ENCODE results near the gene SFXN1.
A peak's percentile ranks its signal among the peaks of the same experiment; 100 is the strongest.
"Not testable (repeated sequence)": the region's sequence is repeated elsewhere in the genome, so short reads cannot be mapped to it uniquely, and the experiment has no call there.

The SFXN1 gene

DNA sequence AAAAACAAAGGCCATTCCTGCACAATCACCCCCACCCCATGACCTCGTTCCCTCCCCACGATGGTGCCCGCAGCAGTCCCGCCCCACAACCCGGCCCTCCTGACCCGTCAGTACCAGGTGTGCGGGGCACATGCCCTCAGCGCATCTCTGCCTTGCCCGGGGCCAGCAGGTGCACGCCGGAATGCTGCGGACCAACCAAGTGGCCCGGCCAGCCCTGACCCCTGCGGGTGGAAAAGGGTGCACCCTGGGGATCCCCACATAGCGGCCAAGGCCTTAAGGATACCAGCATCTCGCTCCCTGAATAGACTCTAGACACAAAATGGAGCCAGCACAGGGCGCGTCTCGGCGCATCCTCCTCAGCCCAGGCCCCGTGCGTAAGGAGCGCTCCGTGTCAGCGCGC lies 6.0 kb downstream of the SFXN1 start:
- H3K9ac ChIP-seq (ENCODE audit: low read length): no peak overlapping the region
- no peaks in the 10 kb centered on the region for H3K27me3 ChIP-seq (ENCODE audit: control insufficient read depth, insufficient read depth, low read length)
- no peaks in the 10 kb centered on the region for H3K9me3 ChIP-seq (ENCODE audit: control insufficient read depth, low read depth, low read length)
- H3K36me3 ChIP-seq (ENCODE audit: control insufficient read depth, low read depth, low read length): peaks cover 20% of the 10 kb centered on the region
- H3K27ac ChIP-seq (ENCODE audit: low read length): no peak overlapping the region
- H3K4me1 ChIP-seq (ENCODE audit: control insufficient read depth, low read depth, low read length): peaks cover 3% of the 10 kb centered on the region
- H3K4me3 ChIP-seq (ENCODE audit: low read length): no peak overlapping the region

DNA sequence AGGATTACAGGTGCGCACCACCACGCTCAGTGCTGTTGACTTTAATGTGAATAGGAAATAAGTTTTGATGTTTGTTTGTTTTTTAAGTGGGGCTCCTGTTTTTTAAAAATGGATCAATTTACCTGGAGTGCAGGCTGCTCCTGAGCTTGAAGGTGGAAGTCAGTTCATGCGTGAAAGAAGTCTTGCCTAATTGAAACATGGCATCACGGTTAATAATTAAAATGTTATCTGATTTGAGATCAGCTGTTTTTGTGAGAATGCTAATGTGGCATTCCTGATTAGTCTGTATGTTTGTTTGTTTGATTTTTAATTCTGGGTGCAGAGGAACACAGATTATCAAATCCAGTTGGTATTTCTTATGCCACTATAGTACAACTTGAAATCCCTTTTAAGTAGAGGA lies 6.5 kb downstream of the SFXN1 start:
- H3K4me1 ChIP-seq (ENCODE audit: control insufficient read depth, low read depth, low read length): no peaks in the 10 kb centered on the region
- no peak overlapping the region for H3K4me3 ChIP-seq (ENCODE audit: low read length)
- no peak overlapping the region for H3K9ac ChIP-seq (ENCODE audit: low read length)
- H3K27ac ChIP-seq (ENCODE audit: low read length): no peak overlapping the region
- no peaks in the 10 kb centered on the region for H3K27me3 ChIP-seq (ENCODE audit: control insufficient read depth, insufficient read depth, low read length)
- H3K9me3 ChIP-seq (ENCODE audit: control insufficient read depth, low read depth, low read length): no peaks in the 10 kb centered on the region
- H3K36me3 ChIP-seq (ENCODE audit: control insufficient read depth, low read depth, low read length): peaks cover 20% of the 10 kb centered on the region

DNA sequence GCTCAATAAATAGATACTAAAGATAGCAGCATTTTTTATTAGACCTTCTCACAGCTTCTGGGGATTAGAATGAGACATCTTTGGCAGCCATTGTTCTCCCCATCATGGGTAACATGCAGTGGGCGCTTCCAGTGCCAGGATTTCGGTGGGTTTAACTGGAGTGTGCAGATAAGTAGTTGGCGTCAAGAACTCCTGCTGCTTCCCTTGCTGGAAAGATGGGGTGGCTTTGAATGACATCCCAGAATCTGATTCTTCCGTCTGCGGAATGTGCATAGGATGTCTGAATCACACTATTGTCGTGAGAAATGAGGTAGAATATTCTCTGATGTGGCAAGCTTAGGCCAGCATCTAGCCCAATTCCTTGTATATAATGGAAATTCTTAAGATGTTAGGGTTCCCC lies 7.3 kb downstream of the SFXN1 start:
- peaks cover 19% of the 10 kb centered on the region for H3K36me3 ChIP-seq (ENCODE audit: control insufficient read depth, low read depth, low read length)
- no peaks in the 10 kb centered on the region for H3K4me1 ChIP-seq (ENCODE audit: control insufficient read depth, low read depth, low read length)
- no peaks in the 10 kb centered on the region for H3K9me3 ChIP-seq (ENCODE audit: control insufficient read depth, low read depth, low read length)
- no peak overlapping the region for H3K9ac ChIP-seq (ENCODE audit: low read length)
- H3K27me3 ChIP-seq (ENCODE audit: control insufficient read depth, insufficient read depth, low read length): no peaks in the 10 kb centered on the region
- H3K4me3 ChIP-seq (ENCODE audit: low read length): no peak overlapping the region
- H3K27ac ChIP-seq (ENCODE audit: low read length): no peak overlapping the region

DNA sequence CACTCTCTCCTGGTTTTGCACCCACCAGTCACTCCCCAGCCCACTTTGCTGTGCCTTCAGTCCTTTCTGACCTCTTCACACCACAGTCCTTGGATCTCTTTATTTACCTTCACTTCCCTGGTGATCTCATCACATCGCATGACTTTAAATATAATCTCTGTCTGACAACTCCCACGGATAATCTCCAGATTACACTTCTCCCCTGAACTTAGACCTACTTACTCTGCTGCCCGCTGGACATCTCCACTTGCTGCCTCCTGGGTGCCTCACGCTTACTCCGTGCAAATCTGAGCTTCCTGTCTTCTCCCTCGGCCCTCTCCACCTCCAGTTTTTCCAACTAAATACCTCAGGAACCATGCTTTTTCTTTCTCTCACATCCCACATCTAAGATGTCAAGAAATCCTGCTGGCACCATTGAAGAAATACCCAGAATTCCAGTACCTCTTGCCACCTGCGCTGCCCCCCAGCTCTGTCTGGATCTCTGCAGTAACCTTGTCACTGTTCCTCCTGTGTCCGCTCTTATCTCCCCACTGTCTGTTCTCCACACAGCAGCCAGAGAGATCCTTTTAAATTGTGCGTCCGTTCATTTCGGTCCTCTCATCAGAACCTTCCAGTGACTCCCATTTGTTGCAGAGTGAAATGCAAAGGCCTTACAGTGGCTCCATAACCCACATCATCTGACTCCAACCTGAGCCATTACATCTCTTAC lies 9.3 kb downstream of the SFXN1 start:
- Histone ChIP-seq H3K27me3 (ENCODE audit: control insufficient read depth, insufficient read depth, low read length) (no peaks in the 10 kb centered on the region), H3K4me3 (ENCODE audit: low read length) (no peak overlapping the region), H3K36me3 (ENCODE audit: control insufficient read depth, low read depth, low read length) (peaks cover 25% of the 10 kb centered on the region), H3K9ac (ENCODE audit: low read length) (no peak overlapping the region), H3K9me3 (ENCODE audit: control insufficient read depth, low read depth, low read length) (no peaks in the 10 kb centered on the region), H3K27ac (ENCODE audit: low read length) (no peak overlapping the region), H3K4me1 (ENCODE audit: control insufficient read depth, low read depth, low read length) (no peaks in the 10 kb centered on the region)

DNA sequence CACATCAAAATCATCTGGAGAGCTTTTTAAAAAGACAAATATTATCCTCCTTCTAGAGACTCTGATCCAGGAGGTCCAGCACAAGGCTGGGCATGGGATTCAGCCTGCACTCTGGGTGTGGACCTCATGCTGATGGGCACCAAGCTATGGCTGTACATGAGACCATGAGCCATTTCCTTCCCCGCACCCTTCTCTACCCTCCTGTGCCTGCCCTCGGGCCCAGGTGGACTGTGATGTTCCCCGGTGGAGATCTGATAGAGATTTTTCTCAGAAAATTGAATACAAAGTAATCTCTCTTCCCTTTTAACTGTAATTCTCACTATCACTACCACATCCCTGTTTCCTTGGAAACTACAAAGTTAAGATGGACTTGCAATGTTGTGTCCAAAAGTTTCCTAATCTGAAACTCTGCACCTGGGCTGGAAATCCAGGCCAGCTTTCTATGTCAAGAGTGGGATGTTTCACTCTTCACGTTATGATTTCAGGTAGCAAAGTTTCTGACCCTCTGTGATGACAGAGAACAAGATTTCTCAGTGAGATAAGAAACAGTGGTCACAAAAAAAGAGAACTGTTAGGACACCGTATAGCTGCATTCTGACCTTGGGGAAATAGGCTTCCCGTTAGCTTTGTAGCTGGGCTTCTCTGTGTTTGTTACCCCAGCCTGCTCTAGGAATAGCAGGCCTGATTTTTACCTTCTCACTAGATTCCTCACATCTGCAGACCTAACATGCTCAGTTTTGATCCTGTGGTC lies 11.5 kb downstream of the SFXN1 start:
- Histone ChIP-seq H3K36me3 (ENCODE audit: control insufficient read depth, low read depth, low read length) (peaks cover 33% of the 10 kb centered on the region), H3K27me3 (ENCODE audit: control insufficient read depth, insufficient read depth, low read length) (no peaks in the 10 kb centered on the region), H3K9me3 (ENCODE audit: control insufficient read depth, low read depth, low read length) (no peaks in the 10 kb centered on the region), H3K27ac (ENCODE audit: low read length) (no peak overlapping the region), H3K9ac (ENCODE audit: low read length) (no peak overlapping the region), H3K4me1 (ENCODE audit: control insufficient read depth, low read depth, low read length) (no peaks in the 10 kb centered on the region), H3K4me3 (ENCODE audit: low read length) (no peak overlapping the region)

DNA sequence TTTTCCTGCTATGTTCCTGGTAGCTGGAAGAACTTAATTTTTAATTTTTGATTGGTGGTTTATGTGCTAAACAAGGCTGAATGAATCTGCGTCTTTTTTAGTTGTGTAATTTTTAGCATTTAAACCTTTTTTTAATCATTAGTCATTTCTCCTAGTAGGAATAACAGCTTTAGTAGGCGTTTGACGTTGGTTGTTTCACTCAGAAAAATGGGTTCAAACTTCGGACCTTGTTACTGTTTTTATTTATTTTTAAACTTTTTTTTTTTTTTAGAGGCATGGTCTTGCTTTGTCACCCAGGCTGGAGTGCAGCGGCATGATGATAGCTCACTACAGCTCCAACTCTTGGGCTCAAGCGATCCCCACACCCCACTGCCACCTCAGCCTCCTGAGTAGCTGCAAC lies 12.9 kb downstream of the SFXN1 start:
- Histone ChIP-seq H3K4me3 (ENCODE audit: low read length) (no peak overlapping the region), H3K27ac (ENCODE audit: low read length) (no peak overlapping the region), H3K4me1 (ENCODE audit: control insufficient read depth, low read depth, low read length) (no peaks in the 10 kb centered on the region), H3K27me3 (ENCODE audit: control insufficient read depth, insufficient read depth, low read length) (no peaks in the 10 kb centered on the region), H3K9me3 (ENCODE audit: control insufficient read depth, low read depth, low read length) (no peaks in the 10 kb centered on the region), H3K9ac (ENCODE audit: low read length) (no peak overlapping the region), H3K36me3 (ENCODE audit: control insufficient read depth, low read depth, low read length) (peaks cover 37% of the 10 kb centered on the region)

DNA sequence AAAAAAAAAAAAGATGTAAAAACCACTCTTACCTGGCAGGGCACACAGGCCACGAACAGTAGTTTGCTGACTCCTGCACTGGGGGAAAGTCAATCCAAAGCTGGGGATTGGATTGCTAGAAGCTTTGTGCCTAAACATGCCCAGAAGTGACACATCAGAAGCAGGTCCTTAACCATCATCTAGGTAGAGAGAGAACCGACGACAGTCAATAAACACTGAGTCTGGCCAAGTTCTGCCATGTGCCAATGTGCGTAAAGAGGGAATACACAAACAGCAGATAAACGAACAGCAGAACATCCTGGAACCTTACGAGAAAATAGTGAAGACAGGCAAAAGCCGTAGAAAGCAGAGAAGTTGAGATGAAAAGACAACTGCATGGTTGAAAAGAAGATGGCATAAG lies 14.9 kb downstream of the SFXN1 start:
- H3K9ac ChIP-seq (ENCODE audit: low read length): no peak overlapping the region
- no peak overlapping the region for H3K27ac ChIP-seq (ENCODE audit: low read length)
- H3K36me3 ChIP-seq (ENCODE audit: control insufficient read depth, low read depth, low read length): peaks cover 40% of the 10 kb centered on the region
- H3K27me3 ChIP-seq (ENCODE audit: control insufficient read depth, insufficient read depth, low read length): no peaks in the 10 kb centered on the region
- no peak overlapping the region for H3K4me3 ChIP-seq (ENCODE audit: low read length)
- H3K4me1 ChIP-seq (ENCODE audit: control insufficient read depth, low read depth, low read length): no peaks in the 10 kb centered on the region
- no peaks in the 10 kb centered on the region for H3K9me3 ChIP-seq (ENCODE audit: control insufficient read depth, low read depth, low read length)

DNA sequence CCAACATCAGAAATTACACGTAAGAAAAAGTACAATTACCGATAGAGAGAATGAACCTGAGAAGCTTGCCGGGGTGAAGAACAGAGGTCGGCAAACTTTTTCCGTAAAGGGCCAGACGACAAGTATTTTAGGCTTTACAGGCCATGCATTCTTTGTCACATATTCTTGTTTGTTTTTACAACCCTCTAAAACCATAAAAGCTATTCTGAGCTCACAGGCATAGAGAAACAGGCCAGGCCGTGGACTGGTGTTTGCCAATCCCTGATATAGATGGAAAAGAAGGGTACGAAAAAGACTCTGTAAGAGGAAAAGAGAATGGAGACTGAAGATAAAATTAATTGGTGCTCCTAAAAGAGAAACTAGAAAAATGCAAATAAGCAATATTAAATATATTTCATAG lies 15.4 kb downstream of the SFXN1 start:
- Histone ChIP-seq H3K9ac (ENCODE audit: low read length) (no peak overlapping the region), H3K4me1 (ENCODE audit: control insufficient read depth, low read depth, low read length) (no peaks in the 10 kb centered on the region), H3K36me3 (ENCODE audit: control insufficient read depth, low read depth, low read length) (peaks cover 45% of the 10 kb centered on the region), H3K27me3 (ENCODE audit: control insufficient read depth, insufficient read depth, low read length) (no peaks in the 10 kb centered on the region), H3K4me3 (ENCODE audit: low read length) (no peak overlapping the region), H3K9me3 (ENCODE audit: control insufficient read depth, low read depth, low read length) (no peaks in the 10 kb centered on the region), H3K27ac (ENCODE audit: low read length) (no peak overlapping the region)

DNA sequence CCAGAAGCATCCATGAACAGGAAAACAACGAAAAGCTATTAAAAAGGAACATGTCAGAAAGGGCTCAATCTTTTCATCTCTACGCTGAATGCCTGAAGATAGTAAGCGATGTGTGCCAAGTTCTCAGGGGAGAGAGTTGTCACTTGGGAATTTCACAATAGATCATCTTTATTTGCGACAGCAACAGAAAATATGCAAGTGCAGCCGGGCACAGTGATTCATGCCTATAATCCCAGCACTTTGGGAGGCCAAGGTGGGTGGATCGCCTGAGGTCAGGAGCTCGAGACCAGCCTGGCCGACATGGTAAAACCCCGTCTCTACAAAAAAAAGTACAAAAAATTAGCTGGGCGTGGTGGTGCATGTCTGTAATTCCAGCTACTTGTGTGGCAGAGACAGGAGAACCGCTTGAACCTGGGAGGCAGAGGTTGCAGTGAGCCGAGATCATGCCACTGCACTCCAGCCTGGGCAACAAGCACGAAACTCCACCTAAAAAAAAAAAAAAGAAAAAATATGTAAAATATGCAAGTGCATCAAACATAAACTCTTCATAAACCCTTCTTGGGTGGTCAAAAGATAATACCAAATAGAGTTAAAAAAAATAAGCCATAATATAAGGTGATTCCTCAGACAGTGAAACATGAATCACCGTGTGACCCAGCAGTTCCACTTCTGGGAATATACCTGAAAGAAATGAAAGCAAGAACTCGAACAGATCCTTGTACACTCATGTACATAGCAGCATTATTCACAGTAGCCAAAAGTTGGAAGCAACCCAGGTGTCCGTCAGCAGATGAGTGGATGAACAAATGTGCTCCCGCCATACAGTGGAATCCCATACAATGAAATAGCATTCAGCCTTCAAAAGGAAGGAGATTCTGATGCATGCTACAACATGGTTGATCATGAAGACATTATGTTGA lies 16.2 kb downstream of the SFXN1 start:
- H3K4me3 ChIP-seq (ENCODE audit: low read length): no peak overlapping the region
- no peak overlapping the region for H3K27ac ChIP-seq (ENCODE audit: low read length)
- H3K9me3 ChIP-seq (ENCODE audit: control insufficient read depth, low read depth, low read length): no peaks in the 10 kb centered on the region
- no peak overlapping the region for H3K9ac ChIP-seq (ENCODE audit: low read length)
- H3K36me3 ChIP-seq (ENCODE audit: control insufficient read depth, low read depth, low read length): peaks cover 50% of the 10 kb centered on the region
- no peaks in the 10 kb centered on the region for H3K4me1 ChIP-seq (ENCODE audit: control insufficient read depth, low read depth, low read length)
- H3K27me3 ChIP-seq (ENCODE audit: control insufficient read depth, insufficient read depth, low read length): no peaks in the 10 kb centered on the region

DNA sequence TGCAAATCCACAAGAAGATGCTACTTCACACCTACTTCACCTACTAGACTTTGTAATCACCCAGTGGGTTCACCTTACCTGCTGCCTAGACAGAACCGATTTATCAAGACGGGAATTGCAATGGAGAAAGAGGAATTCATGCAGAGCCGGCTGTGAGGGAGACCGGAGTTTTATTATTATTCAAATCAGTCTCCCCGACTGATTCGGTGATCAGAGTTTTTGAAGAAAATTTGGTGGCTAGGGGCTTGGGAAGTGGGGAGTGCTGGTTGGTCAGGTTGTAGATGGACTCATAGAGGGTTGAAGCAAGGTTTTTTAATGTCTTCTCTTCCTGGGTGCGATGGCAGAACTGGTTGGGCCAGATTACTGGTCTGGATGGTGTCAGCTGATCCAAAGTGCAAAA lies 23.4 kb downstream of the SFXN1 start:
- no peak overlapping the region for H3K9ac ChIP-seq (ENCODE audit: low read length)
- peak overlapping the region; percentile 18 for H3K4me3 ChIP-seq (ENCODE audit: low read length)
- H3K9me3 ChIP-seq (ENCODE audit: control insufficient read depth, low read depth, low read length): no peaks in the 10 kb centered on the region
- no peak overlapping the region for H3K27ac ChIP-seq (ENCODE audit: low read length)
- peaks cover 11% of the 10 kb centered on the region for H3K4me1 ChIP-seq (ENCODE audit: control insufficient read depth, low read depth, low read length)
- peaks cover 20% of the 10 kb centered on the region for H3K36me3 ChIP-seq (ENCODE audit: control insufficient read depth, low read depth, low read length)
- H3K27me3 ChIP-seq (ENCODE audit: control insufficient read depth, insufficient read depth, low read length): no peaks in the 10 kb centered on the region

DNA sequence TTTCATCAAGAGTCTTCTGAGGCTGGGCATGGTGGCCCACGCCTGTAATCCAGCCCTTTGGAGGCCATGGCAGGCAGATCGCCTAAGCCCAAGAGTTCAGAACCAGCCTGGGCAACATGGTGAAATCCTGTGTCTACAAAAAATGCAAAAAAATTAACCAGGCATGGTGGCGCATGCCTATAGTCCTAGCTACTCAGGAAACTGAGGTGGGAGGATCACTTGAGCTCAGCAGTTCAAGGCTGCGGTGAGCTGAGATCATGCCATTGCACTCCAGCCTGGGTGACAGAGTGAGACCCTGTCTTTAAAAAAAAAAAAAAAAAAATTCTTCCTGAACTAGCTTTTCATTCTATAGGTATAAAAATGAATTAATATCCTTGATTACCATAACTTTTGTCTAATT lies 29.3 kb downstream of the SFXN1 start:
- H3K27ac ChIP-seq (ENCODE audit: low read length); H3K9ac ChIP-seq (ENCODE audit: low read length); H3K9me3 ChIP-seq (ENCODE audit: control insufficient read depth, low read depth, low read length); H3K27me3 ChIP-seq (ENCODE audit: control insufficient read depth, insufficient read depth, low read length); H3K4me3 ChIP-seq (ENCODE audit: low read length); H3K4me1 ChIP-seq (ENCODE audit: control insufficient read depth, low read depth, low read length): not testable (repeated sequence)
- H3K36me3 ChIP-seq (ENCODE audit: control insufficient read depth, low read depth, low read length): peaks cover 45% of the 10 kb centered on the region

Data from iPS-18a (cell line).